ENCODE results near the gene POLR1C. TPM values are rescaled to one million over a fixed set of nuclear protein-coding genes. Genes with fewer than 3 reads are reported as not detected.

Gene POLR1C
- total RNA-seq, 2 donors from 2014 or later: 13.5 to 13.9 TPM

DNA sequence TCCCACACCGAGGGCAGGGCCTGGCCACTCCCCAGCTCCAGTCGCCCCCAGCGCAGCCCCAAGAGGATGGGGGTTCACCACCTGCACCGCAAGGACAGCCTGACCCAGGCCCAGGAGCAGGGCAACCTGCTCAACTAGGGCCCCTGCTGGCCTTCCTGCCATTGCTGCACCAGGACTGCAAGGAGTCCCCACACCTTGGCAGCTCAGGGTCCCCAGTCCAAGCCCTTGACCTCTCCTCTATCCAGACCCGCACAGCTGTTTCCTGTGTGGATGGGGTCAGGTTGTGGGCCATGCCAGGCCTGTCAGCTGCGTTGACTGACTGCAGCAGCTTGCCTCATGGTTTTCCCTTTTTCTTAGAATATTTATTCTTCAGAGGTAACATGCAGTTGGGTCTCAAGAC, 11.2 kb upstream of the POLR1C start:
- H3K36me3 ChIP-seq: peaks cover 43% of the 10 kb centered on the region

DNA sequence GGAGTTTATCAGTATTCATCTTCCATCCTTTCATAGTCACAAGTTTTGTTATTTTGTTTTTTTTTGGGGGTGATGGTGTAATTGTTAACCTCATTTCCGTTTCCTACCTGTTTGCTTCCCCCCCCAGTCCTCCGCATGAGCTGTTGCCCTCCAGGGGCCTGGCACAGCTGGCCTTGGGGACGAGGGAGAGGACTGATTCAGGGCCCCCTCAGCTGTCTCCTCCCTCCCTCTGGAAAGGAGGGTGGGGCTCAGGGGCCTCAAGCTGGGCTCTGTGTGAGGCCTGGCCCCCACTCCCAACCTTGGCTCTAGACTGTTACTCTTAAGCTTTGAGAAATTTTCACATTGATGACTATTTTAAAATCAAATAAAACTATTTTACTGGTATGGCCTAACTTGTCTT, 10.7 kb upstream of the POLR1C start:
- H3K27ac ChIP-seq: no peak overlapping the region
- no peak for DNase-seq (ENCODE audit: low spot score)
- H3K9me3 ChIP-seq: no peaks in the 10 kb centered on the region
- peaks cover 0 to 28% of the 10 kb centered on the region in 2 donors for H3K4me1 ChIP-seq
- TF ChIP-seq, protein P1, sequence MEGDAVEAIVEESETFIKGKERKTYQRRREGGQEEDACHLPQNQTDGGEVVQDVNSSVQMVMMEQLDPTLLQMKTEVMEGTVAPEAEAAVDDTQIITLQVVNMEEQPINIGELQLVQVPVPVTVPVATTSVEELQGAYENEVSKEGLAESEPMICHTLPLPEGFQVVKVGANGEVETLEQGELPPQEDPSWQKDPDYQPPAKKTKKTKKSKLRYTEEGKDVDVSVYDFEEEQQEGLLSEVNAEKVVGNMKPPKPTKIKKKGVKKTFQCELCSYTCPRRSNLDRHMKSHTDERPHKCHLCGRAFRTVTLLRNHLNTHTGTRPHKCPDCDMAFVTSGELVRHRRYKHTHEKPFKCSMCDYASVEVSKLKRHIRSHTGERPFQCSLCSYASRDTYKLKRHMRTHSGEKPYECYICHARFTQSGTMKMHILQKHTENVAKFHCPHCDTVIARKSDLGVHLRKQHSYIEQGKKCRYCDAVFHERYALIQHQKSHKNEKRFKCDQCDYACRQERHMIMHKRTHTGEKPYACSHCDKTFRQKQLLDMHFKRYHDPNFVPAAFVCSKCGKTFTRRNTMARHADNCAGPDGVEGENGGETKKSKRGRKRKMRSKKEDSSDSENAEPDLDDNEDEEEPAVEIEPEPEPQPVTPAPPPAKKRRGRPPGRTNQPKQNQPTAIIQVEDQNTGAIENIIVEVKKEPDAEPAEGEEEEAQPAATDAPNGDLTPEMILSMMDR (IDR thresholded peaks at IDR 0.05): no peak
- H3K27me3 ChIP-seq: no peaks in the 10 kb centered on the region
- H3K4me3 ChIP-seq: no peak overlapping the region
- peaks cover 40% of the 10 kb centered on the region for H3K36me3 ChIP-seq

More for the DNA sequence above, 11.2 kb upstream of the POLR1C start:
- H3K4me1 ChIP-seq: peaks cover 0 to 30% of the 10 kb centered on the region in 2 donors
- no peaks in the 10 kb centered on the region for H3K27me3 ChIP-seq
- DNase-seq (ENCODE audit: low spot score): no peak
- H3K4me3 ChIP-seq: no peak overlapping the region
- no peak overlapping the region for H3K27ac ChIP-seq
- TF ChIP-seq, protein P1 (IDR thresholded peaks at IDR 0.05): no peak
- H3K9me3 ChIP-seq: no peaks in the 10 kb centered on the region

DNA sequence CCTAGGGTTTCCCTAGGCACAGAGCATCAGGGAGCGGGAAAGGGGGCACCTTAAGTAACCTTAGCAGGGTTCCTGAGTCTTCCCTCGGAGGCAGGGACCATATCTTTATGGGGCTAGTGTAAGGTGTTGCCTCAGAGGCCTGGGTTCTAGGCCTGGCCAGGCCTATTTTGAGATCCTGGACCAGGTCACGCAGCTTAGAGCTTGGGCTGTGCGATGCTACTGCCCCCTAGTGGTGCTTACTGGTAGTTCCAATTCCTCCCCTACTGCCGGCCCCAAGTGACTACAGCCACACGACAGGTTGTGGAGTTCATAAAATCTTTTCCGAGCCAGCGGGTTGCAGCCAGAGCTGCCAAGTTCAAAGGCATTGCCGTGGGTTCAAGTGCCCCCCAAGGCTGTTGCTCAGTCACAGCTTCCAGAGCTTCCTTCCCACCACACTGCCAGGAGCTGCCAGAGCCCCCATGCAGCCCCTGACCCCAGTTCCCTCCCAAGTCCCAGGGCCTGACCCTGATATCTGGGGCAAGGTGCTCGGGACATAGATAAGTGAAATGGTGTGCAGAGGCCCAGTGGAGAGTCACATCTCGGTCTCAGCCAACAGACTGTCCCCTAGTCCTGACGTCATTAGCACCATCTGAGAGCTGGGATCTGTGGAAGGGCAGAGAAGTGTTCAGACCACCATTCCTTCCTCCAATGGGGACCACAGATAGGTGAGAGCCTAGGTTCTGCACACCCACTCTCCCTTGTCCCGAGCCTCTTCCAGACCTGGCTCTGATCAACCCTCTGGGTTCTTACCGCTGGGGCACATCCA, 10.0 kb upstream of the POLR1C start:
- Histone ChIP-seq H3K4me3 (no peak overlapping the region), H3K27me3 (no peaks in the 10 kb centered on the region), H3K27ac (no peak overlapping the region), H3K36me3 (peaks cover 43% of the 10 kb centered on the region), H3K9me3 (no peaks in the 10 kb centered on the region), H3K4me1 (peaks cover 0 to 33% of the 10 kb centered on the region in 2 donors)
- peak; percentile 85 for DNase-seq (ENCODE audit: low spot score)
- TF ChIP-seq, protein P1 (IDR thresholded peaks at IDR 0.05): peak; percentile 87 to 99

DNA sequence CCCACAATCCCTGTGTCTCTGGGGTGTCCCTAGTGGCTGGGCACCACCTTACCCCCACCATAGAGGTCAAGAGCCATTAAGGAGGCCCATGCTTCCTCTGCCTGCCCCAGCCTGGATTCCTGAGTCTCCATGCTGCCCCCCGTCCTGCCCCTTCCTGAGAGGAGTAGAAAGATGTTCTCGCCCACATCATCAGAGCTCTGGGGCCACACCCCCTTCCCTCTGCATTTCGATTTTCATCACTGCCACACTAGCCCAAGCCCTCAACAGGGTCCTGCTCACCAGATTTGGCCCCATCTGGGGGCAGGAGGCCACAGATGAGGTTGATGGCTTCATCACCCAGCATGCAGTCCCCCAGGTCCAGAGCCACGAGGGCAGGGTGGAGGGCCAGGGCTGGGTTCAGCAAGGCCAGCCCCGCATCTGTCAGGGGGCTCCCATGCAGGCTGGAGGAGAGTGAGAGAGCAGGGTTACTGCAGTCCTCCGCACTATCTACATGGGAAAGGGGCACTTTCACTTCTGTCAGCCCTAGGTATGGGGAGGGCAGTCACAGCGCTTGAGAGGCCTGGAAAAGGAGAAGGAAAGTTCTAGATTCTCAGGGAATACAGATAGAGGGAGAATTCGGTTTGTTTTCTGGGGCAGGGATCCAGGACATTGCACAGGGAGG, 8.3 kb upstream of the POLR1C start:
- Histone ChIP-seq H3K36me3 (peaks cover 44% of the 10 kb centered on the region), H3K27me3 (no peaks in the 10 kb centered on the region), H3K4me3 (no peak overlapping the region), H3K9me3 (no peaks in the 10 kb centered on the region), H3K4me1 (peaks cover 0 to 45% of the 10 kb centered on the region in 2 donors), H3K27ac (no peak overlapping the region)
- DNase-seq (ENCODE audit: low spot score): no peak
- TF ChIP-seq, protein P1 (IDR thresholded peaks at IDR 0.05): no peak

DNA sequence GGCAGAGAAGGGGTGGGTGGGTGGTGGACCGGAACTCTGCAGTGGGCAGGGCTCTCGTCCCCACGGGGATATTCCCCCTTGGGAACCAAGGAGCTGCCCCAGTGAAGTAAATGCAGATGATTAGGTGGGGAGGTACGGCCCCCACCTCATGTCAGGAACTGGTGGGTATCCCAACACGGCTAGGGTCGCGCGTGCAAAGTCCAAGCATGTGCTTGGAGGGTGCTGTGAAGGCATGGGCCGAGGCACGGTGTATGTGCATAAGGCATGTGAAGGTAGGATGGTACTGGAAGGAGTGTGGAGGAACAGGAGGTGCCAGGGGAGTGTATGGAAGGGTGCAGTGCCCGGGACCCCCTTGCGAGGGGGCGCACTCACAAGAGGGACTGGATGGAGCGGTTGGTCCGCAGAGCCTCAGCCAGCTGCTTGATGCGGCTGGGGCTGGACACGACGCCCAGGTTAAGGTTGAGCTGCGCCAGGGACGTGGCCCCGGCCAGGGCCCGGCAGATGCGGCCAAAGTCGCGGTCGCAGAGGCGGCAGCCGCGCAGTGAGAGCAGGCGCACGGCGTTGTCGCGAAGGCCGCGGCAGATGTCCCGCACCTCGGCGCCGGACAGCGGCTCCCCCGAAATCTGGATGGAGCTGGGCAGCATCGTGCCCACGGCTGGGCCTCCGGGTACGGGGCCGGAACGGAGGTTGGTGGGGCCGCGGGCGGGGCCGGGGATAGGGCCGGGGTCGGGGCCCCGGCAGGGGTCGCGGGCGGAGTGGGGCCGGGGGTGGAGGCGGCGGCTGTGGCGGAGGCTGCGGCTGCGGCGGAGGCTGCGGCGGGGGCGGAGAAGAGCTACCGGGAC, 7.5 kb upstream of the POLR1C start:
- Histone ChIP-seq H3K27me3 (no peaks in the 10 kb centered on the region), H3K4me1 (peaks cover 0 to 45% of the 10 kb centered on the region in 2 donors), H3K4me3 (peak overlapping the region; percentile 50 to 76), H3K9me3 (no peaks in the 10 kb centered on the region), H3K36me3 (peaks cover 47% of the 10 kb centered on the region), H3K27ac (peak overlapping the region in 1 of 2 donors; percentile 62)
- no peak for DNase-seq (ENCODE audit: low spot score)
- TF ChIP-seq, protein P1 (IDR thresholded peaks at IDR 0.05): no peak
